GM19455 (cell line): ENCODE data around the gene CDIP1.

Experiments used
- ATAC-seq: cut with Tn5 transposase; IDR thresholded peaks from one replicate; pipeline ENCODE4 v1.9.1; 2021; ENCODE audit not compliant: unreplicated experiment

The CDIP1 gene

DNA sequence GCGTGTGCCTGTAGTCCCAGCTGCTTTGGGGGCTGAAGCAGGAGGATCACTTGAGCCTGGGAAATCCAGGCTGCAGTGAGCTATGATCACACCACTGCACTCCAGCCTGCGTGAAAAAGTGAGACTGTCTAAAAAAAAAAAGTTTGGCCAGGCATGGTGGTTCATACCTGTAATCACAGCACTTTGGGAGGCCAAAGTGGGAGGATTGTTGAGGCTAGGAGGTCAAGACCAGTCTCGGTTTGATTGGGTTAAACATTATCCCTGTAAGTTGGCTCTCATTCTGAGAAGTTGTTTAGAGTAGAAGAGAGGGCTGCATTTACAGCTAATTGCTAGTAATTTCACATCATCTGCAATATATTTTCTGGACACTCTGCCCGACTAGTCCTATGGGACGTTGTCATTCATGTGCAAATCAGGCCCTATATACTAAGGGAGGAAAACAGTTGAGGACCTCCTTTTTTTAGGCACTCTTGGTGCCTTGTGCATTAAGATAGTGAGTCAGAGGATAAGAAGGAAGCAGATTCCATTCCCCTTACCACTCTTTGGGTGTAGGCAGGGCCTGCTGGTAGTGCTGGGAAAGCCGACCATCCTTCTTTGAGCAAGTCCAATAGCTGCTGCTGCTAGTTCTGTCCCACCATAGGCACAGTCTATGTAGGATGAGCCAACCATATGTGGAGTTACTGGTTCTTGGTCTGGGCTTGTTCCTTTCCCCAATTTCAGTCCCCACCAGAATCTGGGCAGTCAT lies 43.7 kb downstream of the CDIP1 start:
- no peak for ATAC-seq

- ATAC-seq = no peak
Measured at GRCh38 chr16:4491898-4492297, 46.7 kb downstream of the CDIP1 start.

- no peak for ATAC-seq
Measured at GRCh38 chr16:4489030-4489429, 49.5 kb downstream of the CDIP1 start.

- no peak for ATAC-seq
Measured at GRCh38 chr16:4488499-4488967, 50.0 kb downstream of the CDIP1 start.

DNA sequence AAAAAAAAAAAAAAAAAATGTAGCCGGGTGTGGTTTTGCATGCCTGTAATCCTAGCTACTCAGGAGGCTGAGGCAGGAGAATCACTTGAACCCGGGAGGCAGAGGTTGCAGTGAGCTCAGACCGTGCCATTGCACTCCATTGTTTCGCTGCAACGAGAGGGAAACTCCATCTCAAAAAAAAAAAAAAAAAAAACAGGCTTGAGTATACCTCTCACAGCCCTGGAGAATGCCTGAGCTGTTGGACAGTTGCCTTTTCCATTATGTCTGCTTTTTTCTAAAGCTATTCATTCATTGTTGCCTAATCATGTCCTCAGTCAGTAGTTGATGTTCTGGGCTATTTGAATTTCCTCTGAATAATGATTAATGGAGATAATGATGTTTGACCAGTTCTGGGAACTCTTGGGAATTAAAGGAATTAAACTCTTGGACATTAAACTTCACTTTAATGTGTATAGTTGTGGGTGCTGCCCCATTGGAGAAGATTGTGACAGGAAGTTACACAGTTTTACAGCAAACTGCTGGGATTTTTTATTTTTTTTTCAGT lies 50.5 kb downstream of the CDIP1 start:
- no peak for ATAC-seq

DNA sequence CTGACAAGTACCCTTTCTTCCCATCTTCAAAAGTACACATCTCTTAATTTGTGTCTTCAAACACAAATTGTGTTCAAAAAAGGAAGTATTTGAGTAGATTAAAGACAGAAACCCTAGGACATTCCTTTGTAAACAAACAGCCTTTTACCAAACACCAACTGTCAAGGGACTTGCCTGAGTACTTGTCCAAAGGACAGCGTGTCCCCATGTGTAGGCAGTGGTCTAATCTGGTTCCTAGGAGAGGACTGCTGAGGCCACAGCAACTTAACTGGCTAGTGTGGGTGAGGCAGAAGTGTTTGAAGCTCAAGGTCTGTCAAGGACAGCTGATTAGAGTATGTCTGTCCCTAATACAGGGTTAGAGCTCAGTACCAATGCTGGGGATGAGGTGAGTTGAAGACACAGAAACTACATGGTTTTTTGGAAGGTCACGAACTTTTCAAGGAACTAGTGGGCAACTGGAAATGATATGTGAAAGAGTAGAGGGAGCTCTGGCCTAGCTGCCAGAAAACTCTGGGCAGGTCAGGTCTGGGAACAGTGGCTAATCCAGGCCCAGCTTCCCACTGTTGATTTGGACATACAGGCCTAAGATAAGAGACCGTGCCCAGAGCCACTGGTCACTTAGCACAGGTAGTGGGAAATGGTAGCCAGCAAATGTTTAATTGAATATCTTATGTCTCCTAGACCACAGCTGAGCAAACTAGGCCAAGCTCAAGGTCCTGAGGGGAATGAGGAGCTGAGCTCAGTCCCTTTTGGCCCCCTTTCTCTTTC lies 52.3 kb downstream of the CDIP1 start:
- no peak for ATAC-seq

- ATAC-seq = no peak
Measured at GRCh38 chr16:4481963-4482362, 56.6 kb downstream of the CDIP1 start.

DNA sequence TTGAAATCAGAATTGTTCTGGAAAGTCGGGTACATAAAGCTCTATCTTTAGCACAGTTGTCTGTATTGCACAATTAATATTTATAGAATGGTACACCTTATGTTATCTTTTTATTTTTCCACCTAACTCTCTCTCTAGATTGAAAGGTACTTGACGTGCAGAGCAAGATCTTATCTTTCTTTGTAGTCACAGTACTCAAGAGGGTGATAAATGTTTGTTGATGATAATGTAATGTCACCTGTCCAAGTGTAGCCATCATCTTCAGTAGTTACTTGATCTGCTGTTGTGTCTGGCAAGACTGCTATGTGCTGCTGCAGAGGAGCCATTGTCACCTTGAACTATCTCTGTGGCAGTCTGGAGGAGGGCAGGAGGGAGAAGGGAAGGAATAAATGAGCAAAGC lies 57.0 kb downstream of the CDIP1 start:
- ATAC-seq = no peak

- no peak for ATAC-seq
Measured at GRCh38 chr16:4477966-4478365, 60.6 kb downstream of the CDIP1 start.

- ATAC-seq = peak; percentile 75
Measured at GRCh38 chr16:4475880-4476788, 62.4 kb downstream of the CDIP1 start, which contains the start of gene HMOX2. HMOX2 (plus strand) TSS chr16:4476398; CDS start chr16:4505525, 29,127 bp downstream.

DNA sequence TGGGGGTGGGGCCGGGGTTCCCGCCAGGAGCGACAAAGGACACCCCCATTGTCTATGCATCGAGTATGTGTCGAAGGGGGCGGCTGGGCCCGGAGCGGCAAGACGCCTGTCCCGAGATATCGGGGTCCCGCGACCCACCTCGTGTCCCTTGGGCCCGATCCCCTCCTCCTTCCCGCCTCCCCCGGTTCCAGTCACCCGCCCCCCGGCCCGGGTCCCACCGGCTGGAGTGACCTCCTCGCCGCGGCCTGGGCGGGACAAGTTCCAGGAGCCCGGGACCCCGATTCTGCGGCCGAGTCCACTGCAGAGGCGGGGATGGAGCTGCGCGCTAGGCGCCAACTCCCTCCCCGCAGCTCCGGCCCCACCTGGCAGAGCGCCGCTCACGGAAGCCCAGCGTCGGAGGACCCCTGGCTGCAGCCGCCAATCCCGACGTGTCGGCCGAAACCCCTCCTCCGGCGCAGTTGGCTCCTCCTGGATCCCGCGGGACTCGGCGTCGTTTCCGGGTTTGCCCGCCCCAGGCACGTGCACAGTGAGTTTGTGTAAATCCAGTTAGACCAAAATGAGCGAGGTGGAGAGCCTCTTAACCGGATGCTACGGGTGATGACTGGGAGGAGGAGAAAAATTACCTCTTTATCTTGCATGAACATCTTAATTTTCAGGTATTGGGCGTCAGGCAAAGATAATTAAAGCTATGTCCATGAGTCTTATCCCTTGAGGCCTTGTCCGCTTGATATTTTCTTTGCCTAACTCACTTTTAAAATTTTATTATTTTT lies 64.2 kb downstream of the CDIP1 start, which contains the start of gene NMRAL1:
NMRAL1 (minus strand) TSS at position 434 of the 770 bp plus-strand sequence. CDS start 493 bp downstream, outside the sequence.
- peak; percentile 47 for ATAC-seq

GRCh38 chr16:4472880-4473279 lies 65.7 kb downstream of the CDIP1 start:
- no peak for ATAC-seq

DNA sequence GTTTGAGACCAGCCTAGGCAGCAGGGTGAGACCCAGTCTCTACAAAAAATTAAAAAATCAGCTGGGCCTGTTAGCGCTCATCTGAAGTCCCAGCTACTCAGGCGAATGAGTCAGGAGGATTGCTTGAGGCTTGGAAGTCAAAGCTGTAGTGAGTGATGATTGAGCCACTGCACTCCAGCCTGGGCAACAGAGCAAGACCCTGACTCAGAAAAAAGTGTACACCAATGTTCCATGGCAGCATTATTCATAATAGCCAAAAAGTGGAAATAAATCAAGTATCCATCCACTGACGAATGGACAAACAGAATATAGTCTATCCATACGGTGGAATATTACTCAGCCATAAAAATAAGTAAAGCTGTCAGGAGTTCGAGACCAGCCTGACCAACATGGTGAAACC lies 66.7 kb downstream of the CDIP1 start:
- ATAC-seq = no peak

DNA sequence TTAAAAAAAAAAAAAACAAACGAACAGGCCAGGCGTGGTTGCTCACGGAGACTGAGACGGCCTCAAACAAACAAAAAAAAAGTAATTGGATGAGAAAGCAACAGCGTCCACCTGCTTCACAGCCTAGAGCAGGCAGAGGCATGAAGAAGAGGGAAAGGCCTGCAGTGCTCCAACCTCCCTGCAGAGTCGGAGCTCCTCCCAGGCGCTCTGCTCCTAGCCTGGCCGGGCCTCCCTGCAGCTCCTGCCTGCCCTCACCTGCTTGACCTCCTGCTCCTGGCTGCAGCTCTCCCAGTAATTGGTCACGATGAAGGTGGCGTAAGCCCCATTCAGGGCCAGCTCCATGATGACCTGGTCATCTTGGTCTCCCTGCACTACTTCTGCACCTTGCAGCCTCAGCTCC lies 69.6 kb downstream of the CDIP1 start:
- no peak for ATAC-seq

- ATAC-seq = no peak
Measured at GRCh38 chr16:4467916-4468315, 70.7 kb downstream of the CDIP1 start.

DNA sequence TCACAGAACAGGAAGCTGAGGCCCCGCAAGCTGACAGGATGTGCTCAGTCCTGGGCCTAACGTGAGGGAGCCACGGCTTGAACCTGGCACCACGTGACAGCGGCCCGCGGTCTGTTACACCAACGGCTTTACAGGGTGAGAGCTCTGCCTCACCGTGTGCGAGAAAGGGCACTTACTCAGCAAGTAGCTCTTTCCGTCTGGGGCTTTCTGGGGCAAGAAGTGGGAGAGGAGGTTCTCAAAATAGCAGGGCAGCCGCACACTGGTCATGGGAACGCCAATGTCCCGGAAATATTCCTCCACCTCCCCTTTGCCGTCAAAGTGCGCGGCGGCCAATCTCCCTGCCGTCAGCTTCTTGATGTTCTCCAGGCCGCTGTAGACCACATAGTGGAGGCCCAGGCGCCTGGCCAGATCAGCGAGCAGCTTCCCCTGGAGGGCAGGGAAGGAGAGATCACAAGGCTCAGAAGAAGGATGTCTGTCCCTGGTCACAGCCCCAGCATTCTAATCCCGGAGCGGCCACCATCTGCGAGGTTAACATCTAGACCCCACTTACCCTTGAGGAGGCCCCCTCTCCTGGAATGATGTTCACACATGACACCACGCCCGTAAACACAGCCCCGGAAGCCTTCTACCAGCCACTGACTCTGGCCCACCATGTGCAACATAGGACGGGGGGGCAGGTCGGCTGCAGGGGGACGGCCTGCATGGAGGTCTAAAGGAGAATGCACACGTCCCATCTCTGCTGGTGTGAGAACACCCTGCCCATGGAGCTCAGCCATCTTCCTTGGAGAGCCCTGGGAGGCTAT lies 72.4 kb downstream of the CDIP1 start:
- ATAC-seq = no peak

GRCh38 chr16:4463522-4464163 lies 74.9 kb downstream of the CDIP1 start:
- no peak for ATAC-seq

DNA sequence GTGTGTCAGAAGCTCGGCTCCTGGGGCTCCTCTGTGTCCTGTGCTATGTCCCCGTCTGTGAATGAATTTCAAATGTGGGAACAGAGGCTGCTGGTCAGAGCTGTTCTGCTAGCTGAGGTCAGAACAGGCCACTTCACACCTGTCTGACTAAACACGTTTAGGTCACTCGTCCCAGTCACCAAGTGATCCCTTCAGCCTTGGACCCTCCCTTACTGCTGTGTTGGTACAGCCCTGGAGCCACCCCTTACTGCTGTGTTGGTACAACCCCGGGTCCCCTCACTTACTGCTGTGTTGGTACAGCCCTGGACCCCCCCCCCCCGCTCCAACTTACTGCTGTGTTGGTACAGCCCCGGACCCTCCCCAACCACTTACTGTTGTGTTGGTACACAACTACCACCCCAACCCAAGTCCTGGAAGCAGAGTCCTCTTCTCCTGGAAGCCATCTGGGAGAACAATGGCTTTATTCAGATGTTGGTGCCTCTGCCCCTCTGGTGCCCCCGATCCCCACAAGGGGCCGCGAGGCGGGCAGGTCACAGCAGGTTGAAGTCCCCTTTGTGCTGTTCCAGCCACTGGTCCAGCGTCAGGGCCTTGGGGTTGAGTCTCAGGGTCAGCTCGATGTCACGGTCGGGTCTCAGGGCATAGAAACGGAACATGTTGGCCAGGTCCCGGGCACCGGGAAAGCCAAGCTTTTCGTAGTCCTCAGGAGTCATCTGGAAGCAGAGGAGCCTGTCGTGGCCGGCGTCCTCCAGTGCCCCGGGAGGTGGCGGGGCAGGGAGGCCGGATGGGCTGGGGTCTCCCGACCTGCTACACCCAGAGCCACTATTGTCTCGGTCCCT lies 77.1 kb downstream of the CDIP1 start:
- no peak for ATAC-seq
